Fibroblast of skin of scalp (primary cell): ENCODE data around the gene SULT2A1. TPM values are rescaled to one million over a fixed set of nuclear protein-coding genes. Genes with fewer than 3 reads are reported as not detected.
"Not testable (repeated sequence)": the region's sequence is repeated elsewhere in the genome, so short reads cannot be mapped to it uniquely, and the experiment has no call there.

Experiments
- DNase-seq: peaks from one replicate; pipeline ENCODE4 v3.0.0-alpha.2; 2013
- polyA plus RNA-seq, 2 experiments: library from polyadenylated mRNA; unstranded; fragments of 120-200 nt; gene quantifications; one replicate each; pipeline ENCODE4 v1.2.1, GENCODE V29; 2013; ENCODE audit not compliant: insufficient read length in 2 of 2

Gene SULT2A1, protein sequence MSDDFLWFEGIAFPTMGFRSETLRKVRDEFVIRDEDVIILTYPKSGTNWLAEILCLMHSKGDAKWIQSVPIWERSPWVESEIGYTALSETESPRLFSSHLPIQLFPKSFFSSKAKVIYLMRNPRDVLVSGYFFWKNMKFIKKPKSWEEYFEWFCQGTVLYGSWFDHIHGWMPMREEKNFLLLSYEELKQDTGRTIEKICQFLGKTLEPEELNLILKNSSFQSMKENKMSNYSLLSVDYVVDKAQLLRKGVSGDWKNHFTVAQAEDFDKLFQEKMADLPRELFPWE
- not detected for polyA plus RNA-seq (2013, experiment 1 of 2; ENCODE audit: insufficient read length)
- not detected for polyA plus RNA-seq (2013, experiment 2 of 2; ENCODE audit: insufficient read length)

DNA sequence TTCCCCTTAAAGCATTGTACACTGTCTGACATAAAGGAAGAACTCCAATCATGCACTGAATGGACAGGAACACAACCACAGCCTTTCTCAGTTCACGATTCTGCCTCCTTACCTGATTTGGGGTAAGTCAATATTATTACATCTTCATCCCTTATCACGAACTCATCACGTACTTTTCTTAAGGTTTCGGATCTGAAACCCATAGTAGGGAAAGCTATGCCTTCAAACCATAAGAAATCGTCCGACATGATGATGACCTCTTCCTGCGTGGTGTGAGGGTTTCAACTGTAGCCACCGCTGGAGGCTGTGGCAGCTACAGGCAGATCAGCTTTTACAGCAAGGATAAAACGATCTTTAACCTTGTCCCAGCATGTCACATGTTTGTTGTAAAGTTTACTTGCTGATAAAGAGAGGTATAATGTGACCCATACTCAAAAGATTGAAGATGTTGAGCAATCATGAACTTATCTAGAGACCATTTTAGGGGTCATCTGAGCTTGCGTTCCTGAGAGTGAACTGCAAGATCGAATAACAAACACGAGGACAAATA, at the start of gene SULT2A1:
SULT2A1 (minus strand) TSS at position 306 of the 550 bp plus-strand sequence; CDS start at position 248, 58 bp downstream.
- DNase-seq: no peak

DNA sequence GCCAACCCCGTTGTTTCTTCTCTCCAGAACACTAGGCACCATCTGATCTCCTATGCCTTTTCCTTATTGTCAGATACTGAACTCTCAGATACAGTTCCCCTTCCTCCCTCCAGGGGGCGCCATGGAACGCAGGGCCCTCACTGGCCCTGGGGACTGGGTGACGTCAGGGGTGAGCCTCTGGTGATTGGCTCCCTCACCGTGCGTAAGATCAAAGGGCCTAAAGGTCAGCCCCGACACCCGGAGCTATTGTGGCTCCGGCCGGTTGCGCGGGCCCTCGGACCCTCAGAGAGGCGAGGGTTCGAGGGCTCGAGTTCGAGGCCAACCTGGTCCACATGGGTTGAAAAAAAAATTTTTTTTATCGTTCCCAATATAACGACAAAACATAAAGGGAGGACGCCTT, 42.5 kb upstream of the SULT2A1 start:
- not testable (repeated sequence) for DNase-seq

DNA sequence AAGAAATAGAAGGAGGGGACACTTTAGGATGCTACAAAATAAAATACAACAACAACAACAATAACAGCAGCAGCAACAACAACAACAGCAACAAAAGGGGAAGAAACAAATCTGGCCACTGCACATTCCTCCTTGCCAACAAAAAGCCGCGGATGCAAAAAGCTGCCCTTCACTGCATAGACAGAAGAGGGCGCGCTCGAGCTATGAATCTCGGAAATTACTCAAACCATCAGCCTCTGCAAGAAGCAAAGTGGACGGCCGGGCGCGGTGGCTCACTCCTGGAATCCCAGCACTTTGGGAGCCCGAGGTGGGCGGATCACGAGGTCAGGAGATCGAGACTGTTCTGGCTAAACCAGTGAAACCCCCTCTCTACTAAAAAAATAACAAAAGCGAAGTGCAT, 34.0 kb upstream of the SULT2A1 start:
- DNase-seq: not testable (repeated sequence)

DNA sequence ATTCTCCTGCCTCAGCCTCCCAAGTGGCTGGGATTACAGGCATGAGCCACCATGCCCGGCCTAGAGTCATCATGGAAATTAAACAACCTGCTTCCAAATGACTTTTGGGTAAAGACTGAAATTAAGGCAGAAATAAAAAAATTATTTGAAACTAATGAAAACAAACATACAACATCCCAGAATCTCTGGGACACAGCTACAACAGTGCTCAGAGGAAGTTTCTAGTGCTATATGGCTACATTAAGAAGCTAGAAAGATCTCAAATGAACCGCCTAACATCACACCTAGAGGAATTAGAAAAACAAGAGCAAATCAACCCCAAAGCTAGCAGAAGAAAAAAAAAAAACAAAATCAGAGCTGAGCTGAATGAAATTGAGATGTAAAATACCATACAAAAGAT, 24.1 kb upstream of the SULT2A1 start:
- DNase-seq: not testable (repeated sequence)

DNA sequence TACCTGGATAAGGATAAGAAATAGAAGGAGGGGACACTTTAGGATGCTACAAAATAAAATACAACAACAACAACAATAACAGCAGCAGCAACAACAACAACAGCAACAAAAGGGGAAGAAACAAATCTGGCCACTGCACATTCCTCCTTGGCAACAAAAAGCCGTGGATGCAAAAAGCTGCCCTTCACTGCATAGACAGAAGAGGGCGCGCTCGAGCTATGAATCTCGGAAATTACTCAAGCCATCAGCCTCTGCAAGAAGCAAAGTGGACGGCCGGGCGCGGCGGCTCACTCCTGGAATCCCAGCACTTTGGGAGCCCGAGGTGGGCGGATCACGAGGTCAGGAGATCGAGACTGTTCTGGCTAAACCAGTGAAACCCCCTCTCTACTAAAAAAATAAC, 23.2 kb upstream of the SULT2A1 start:
- not testable (repeated sequence) for DNase-seq

DNA sequence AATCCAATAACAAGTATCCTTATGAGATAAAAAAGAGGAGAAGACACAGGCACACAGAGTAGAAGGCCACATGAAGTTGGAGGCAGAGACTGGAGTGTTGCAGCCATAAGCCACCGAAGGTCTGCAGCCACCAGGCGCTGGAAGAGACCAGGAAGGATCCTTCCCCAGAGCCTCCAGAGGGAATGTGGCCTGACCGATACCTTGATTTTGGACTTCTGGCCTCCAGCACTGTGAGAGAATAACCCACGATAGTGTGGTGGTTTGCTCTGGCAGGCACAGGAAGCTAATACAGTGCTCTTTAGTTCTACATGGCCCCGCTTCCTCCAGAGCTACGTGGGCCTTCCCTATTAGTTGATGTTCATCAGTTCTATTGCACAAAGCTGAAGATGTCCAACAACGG, 15.3 kb upstream of the SULT2A1 start:
- DNase-seq: no peak

DNA sequence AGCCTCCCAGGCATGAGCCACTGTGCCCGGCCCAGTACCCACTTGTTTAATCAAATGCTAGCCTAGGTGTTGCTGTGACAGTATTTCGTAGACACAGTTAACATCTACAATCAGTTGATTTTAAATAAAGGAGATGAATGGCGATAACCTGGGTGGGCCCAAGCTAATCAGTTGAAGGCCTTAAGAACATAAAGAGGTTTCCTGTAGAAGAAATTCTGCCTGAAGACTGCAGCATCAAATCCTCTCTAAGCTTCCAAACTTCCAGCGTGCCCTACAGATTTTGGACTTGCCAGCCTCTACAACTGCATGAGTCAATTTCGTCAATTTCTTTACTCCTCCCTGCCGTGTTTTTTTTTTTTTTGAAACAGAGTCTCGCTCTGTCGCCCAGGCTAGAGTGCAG, 13.2 kb upstream of the SULT2A1 start:
- DNase-seq: no peak

DNA sequence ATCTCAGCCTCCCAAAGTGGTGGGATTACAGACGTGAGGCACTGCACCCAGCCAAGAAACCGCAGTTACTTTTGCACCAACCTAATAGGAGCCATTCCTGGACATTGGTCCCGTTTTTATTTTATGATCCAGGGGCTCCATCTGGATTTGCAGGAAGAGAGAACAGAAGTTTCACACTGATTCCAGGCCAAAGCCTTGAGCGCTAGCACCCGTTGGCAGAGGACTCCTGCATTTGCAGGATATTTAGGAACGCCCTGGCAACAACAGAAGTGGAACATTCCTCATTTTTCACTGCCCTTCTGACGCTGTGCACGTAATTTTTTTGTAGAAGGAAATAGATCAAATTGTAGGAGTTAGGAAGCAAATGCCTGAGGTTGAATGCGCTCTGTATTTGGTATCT, 11.7 kb upstream of the SULT2A1 start:
- DNase-seq: no peak

DNA sequence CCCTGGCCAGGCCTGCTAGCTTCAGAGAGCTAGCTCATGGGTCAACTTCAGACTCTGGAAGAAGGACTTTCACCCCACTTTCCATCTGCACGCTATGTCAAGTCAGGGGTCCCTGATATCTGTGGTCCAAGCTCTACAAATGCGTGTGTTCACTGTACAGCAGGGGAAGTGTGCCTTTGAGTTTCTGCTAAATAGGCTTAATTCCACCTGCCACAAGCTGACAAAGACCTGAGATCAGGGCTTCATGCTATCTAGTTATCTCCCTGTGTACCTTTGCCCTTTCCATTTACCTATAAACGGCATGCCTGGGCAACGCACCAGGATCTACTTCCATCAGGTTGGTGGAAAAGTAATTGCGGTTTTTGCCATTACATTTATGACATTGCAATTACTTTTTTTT, 10.7 kb upstream of the SULT2A1 start:
- no peak for DNase-seq

DNA sequence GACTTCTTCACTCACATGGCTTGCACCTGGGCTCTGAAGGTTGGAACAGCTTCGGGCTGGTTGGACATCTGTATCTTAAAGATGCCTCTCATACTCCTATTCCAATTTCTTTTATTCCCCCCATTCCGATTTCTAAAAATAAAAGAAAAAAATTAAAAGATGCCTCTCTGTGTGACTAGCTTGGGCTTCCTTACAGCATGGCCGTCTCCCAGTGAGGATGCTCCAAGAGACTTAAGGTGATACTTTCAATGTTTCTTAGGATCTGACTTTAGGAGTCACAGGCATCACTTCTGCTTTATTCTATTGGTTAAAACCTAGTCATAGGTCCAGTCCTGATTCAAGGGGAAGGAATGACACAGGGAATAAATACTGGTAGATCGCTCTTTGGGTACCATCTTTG, 9.9 kb upstream of the SULT2A1 start:
- DNase-seq: no peak

DNA sequence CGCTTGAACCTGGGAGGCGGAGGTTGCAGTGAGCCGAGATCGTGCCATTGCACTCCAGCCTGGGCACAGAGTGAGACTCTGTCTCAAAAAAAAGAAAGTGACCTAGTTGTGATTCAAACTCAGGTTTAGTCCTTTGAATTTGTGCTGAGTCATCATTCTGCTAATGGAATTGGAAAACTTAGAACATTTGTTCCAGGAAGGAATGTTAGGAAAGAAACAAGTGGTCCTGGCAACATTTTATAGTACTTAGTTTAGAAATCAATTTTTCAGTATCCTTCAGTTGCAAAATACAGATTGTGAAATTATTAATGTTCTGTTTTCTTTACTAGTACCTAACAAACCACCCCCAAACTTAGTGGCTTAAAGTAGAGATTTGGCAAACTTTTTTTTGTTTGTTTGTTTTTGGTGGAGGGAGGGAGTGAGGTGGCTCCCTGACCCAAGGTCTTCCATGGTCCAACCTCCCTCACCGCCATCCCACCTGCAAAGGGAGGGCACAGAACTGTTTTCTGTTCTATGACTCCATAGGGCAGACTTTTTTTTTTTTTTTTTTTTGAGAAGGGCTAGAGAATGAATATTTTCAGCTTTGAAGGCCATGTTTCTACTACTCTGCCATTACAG, 9.2 kb upstream of the SULT2A1 start:
- DNase-seq: no peak

DNA sequence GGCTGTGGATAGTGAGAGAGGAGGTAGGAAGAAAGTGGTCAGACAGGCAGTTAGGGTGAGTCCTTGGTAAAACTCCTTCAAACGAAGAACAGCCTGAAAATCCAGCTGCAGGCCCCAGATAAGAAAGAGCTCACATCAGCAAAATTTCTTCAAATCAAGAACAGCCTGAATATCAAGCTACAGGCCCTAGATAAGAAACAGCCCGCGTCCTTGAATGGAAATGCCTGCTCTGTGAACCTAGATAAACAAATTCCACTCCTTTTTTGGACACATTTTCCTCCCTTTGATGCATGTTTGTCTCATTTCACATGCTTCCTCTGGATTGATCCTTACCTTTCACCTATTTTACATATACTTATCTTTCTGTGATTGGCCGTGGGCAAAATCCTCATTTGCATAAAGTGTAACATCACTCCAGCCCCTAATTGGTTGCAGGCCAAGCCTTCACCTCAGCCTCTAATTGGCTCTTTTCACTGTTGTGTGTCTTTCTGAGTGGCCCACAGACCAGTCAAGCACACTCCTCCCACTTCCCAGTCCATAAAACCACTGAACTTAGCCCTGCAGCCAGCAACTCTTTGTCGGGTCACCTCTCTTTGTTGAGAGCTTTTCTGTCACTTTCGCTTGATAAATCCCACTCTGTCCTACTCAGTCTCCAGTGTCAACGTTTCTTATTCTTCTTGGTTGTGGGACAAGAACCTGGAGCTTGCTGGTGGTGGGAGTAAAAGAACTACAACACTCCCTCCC, 6.0 kb upstream of the SULT2A1 start:
- no peak for DNase-seq

DNA sequence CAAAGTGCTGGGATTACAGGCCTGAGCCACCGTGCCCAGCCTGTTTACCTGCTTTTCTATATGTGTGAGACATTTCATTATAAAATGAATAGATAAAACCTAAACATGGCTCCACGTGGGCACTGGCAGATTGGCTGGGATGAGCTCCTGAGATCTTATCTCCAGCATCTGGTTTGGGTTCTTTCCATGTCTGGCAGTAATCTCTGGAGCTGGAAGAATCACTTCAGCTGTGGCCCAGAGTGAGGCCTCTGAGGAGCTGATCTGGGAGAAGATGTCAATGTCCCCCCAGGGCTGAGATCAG, 5.5 kb upstream of the SULT2A1 start:
- no peak for DNase-seq

DNA sequence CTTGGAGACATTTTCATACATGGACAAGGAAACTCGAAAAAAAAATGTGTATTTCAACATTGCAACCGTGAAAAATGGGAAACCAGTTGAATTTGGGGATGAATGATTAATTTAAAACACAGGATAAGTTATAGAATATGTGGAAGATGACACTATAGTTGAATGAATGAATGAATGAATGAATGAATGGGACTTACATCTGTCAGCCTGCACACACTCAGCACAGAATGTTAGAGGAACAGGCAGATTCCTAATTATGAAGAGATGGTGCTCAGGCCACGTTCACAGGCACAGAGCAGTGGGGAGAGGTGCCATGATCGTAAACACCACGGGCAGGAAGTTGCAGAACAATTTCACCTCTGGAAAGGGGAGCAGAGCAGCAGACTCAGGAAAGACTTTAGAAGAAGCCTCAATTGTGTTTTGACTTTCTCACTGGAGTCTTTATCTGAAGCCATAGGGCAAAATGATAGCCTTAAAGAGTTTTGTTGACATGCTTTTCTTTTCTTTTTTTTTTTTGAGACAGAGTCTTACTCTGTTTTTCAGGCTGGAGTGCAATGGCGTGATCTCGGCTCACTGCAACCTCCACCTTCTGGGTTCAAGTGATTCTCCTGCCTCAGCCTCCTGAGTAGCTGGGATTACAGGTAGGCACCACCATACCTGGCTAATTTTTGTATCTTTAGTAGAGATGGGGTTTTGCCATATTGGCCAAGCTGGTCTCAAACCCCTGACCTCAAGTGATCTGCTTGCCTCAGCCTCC, 4.9 kb upstream of the SULT2A1 start:
- no peak for DNase-seq

DNA sequence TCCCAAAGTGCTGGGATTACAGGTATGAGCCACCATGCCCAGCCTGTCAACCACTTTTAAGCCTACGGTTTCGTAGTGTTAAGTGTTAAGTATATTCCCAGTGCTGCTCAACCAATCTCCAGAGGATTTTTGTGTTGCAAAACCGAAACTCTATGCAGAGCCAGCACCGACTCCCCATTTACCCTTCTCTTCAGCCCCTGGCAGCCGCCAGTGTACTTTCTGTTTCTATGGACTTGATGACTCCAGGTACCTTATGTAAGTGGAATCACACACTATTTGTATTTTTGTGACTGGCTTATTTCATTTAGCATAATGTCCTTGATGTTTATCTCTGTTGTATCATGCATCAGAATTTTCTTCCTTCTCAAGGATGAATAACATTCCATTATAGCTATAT, 1.1 kb downstream of the SULT2A1 start:
- no peak for DNase-seq

DNA sequence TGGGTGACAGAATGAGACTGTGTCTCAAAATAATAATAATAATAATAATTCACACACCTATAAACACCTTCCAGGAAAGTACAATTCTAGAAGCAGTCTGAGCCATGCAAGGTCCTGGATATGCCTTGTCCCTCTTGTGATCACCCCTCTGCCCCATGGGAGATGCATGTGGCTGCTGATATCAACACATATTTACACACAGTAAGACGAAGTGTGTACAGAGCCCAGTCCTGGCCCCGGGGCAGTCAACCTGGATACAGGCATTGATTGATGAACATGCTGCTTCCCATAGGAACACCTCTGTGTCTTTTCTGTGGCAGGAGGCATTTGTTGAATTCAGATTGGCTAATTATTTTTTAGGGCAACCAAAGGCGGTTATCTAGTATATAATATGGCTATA, 3.2 kb downstream of the SULT2A1 start:
- no peak for DNase-seq

DNA sequence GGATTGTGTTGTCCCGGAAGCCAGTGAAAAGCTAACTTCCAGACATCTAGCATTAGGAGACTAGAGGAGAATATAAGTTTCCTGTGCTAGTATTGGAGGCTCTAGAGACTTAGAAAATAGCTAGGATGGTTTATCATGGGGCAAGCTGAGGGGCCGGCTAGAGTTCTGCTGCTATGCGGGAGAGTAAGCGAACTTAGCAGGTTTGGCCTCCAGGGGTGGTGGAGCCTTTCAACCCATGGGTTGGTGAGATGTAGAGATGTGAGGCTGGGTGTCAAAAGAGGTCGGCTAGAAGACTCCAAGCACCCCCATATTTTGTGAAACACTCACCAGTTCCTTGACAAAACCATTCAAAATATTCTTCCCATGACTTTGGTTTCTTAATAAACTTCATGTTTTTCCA, 4.4 kb downstream of the SULT2A1 start:
- no peak for DNase-seq

DNA sequence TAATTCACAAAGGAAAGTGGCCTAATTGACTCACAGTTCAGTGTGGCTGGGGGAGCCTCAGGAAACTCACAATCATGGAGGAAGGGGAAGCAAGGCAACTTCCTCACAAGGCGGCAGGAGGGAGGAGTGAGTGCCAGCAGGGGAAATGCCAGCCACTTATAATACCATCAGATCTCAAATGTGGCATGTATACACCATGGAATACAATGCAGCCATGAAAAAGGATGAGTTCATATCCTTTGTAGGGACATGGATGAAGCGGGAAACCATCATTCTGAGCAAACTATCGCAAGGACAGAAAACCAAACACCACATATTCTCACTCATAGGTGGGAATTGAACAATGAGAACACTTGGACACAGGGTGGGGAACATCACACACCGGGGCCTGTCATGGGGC, 6.7 kb downstream of the SULT2A1 start:
- DNase-seq: not testable (repeated sequence)

DNA sequence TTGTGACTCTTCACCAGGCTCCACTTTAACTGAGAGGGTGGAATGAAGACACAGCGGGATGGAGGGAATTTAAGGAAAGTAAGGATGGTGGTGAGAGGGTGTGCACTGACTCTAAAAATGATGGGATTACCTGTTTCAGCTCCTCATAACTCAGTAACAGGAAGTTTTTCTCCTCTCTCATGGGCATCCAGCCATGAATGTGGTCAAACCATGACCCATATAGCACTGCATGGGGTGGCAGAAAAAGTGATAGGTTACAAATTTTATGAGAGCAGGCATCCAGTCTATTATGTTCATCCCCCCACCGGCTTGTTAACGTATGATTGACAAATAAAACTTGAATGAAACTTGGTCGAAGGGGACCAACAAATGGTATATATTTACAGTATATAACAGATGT, 7.2 kb downstream of the SULT2A1 start:
- DNase-seq: no peak

DNA sequence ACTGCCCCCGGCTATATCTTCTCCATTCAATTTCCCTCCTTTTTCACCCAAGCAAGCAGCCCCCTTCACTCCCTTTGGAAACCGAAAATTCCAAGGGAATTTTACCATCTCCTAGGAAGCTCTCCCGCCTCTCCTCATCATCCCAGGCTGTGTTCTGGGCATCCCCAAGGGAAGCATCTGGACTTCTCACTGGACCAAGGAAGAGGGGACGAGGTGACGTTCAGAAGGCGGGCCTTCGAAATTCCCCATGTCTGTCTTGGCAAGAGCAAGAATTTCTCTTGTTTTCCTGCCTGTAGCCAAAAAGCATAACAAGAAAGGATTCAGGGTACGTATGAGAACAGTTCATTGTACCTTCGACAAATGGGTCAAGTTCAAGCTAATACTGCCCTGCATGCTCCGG, 20.9 kb downstream of the SULT2A1 start:
- no peak for DNase-seq

DNA sequence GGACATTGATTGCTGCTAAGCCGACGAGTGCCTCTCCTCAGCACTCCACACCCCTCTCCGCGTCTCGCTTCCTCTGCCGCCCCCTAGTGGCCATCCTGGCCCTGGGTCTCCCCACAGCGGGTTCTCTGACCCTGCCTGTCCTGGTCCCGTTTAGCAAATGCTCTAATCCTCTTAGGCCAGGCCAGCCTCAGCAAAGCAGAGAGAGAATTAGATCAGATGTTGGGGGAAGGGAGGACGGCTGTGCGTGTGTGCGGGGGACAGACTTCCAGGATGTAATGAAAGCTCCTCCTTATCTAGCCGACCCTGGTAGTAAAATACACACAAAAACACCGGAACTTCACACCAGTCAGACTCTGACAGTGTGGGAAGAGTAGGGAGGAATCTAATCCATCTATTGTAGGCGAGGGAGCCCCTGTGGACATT, 22.6 kb downstream of the SULT2A1 start:
- peak; percentile 68 for DNase-seq

DNA sequence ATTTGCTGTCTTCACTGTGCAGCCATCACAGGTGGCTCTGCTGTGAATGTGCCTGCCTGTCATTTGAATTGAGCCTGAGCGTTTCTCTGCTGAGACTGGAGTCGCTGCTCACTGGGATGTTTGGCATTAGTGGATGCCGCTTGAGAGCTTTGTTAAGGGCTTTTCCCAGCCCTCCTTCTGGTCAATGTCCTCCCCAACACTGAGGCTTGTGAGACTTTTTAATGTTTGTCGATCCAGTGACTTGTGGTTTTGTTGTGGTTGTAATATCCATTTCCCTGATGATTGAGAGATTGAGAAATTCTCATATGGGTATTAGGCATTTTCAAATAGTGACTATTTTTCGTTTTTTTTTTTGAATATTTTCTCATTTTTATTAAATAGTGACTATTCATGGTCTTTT, 24.5 kb downstream of the SULT2A1 start:
- DNase-seq: no peak
